ENCODE data around the gene HLA-B. TPM values are rescaled to one million over a fixed set of nuclear protein-coding genes. Genes with fewer than 3 reads are reported as not detected.

Gene HLA-B
- total RNA-seq, 1 donor, result 475 TPM

- H3K4me3 ChIP-seq (ENCODE audit: low read depth, low read length), result no peak overlapping the region
- no peak for TF ChIP-seq CTCF (IDR thresholded peaks at IDR 0.05; ENCODE audit: insufficient read depth, low read depth, low read length)
- no peak for DNase-seq (ENCODE audit: low read depth)
Observed at GRCh38 chr6:31352683-31353383, 4.1 kb downstream of the HLA-B start.

- DNase-seq (ENCODE audit: low read depth), result no peak
- no peak overlapping the region for H3K4me3 ChIP-seq (ENCODE audit: low read depth, low read length)
- TF ChIP-seq CTCF (IDR thresholded peaks at IDR 0.05; ENCODE audit: insufficient read depth, low read depth, low read length), result no peak
Observed at GRCh38 chr6:31352310-31352682, 4.7 kb downstream of the HLA-B start.

- H3K4me3 ChIP-seq (ENCODE audit: low read depth, low read length), result no peak overlapping the region
- TF ChIP-seq CTCF (IDR thresholded peaks at IDR 0.05; ENCODE audit: insufficient read depth, low read depth, low read length), result no peak
- DNase-seq (ENCODE audit: low read depth), result peak; percentile 21
Observed at GRCh38 chr6:31351401-31352309, 5.3 kb downstream of the HLA-B start.

- H3K4me3 ChIP-seq (ENCODE audit: low read depth, low read length), result no peak overlapping the region
- no peak for TF ChIP-seq CTCF (IDR thresholded peaks at IDR 0.05; ENCODE audit: insufficient read depth, low read depth, low read length)
- DNase-seq (ENCODE audit: low read depth), result no peak
Observed at GRCh38 chr6:31351033-31351380, 6.0 kb downstream of the HLA-B start.

GRCh38 chr6:31350196-31351032 lies 6.6 kb downstream of the HLA-B start:
- no peak for DNase-seq (ENCODE audit: low read depth)
- no peak for TF ChIP-seq CTCF (IDR thresholded peaks at IDR 0.05; ENCODE audit: insufficient read depth, low read depth, low read length)
- no peak overlapping the region for H3K4me3 ChIP-seq (ENCODE audit: low read depth, low read length)

GRCh38 chr6:31349301-31349700 lies 7.7 kb downstream of the HLA-B start:
- no peak for TF ChIP-seq CTCF (IDR thresholded peaks at IDR 0.05; ENCODE audit: insufficient read depth, low read depth, low read length)
- no peak overlapping the region for H3K4me3 ChIP-seq (ENCODE audit: low read depth, low read length)
- DNase-seq (ENCODE audit: low read depth), result no peak

All from fibroblast of villous mesenchyme (primary cell).